ENCODE results near the gene CXXC1. TPM values are rescaled to one million over a fixed set of nuclear protein-coding genes. Genes with fewer than 3 reads are reported as not detected.
"Not testable (repeated sequence)": the region's sequence is repeated elsewhere in the genome, so short reads cannot be mapped to it uniquely, and the experiment has no call there.

The CXXC1 gene
- total RNA-seq, 2 donors from 2014 or later, result 92.5 to 103 TPM

DNA sequence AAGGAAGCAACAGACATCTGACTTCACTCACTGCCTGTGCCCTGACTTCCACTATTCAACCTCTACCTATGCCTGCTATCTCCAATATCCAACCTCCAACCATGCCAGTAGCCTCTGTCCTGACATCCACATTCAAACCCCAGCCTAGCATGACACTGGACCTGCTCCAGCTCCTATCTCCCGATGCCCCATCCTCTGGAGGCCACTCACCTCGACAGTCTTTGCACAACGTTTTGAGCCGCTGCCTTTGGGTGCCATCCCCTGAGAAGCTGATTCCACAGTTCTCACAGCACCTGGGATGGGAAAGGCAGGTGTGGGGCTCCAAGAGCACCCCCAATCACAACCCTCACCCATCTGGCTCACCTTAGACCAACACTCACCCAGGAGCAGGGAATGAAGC, 11.0 kb downstream of the CXXC1 start:
- peaks cover 33 to 42% of the 10 kb centered on the region in 2 donors for H3K36me3 Mint-ChIP-seq (ENCODE audit: insufficient read depth in 2 of 2)
- DNase-seq (no peak), ATAC-seq (replicated peaks in 1 of 2) (no peak)
- H3K4me1 Mint-ChIP-seq (ENCODE audit: low read depth), result peaks cover 25% of the 10 kb centered on the region
- H3K27me3 Mint-ChIP-seq (ENCODE audit: low read depth), result no peaks in the 10 kb centered on the region
- no peak overlapping the region for H3K27ac Mint-ChIP-seq
- H3K4me3 Mint-ChIP-seq, result no peak overlapping the region
- no peaks in the 10 kb centered on the region for H3K9me3 Mint-ChIP-seq

DNA sequence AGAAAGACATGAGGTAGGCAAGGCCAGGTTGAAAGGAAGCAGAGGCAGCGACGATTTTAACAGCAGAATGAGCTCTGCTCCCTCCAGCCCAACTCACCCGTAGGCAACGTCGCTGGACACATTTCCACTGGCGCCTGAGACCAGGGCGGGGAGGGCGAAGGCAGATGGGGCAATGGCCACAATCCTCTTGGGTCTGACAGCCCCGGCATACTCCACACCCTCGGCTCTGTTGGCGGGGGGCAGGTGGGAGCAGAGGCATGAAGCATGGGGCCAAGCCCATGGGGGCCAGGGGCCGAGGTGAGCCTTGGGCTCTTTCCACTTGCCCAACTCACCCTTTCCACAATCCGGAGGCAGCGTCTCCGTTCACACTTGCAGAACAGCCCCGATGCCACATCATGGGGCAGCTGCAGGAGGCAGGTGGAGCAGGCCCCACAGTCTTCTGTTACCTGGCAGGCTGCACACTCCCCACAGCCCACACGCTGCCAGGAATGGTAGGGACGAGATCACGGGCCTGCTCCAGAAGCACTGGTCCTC, 11.9 kb downstream of the CXXC1 start:
- Mint-ChIP-seq H3K4me3 (no peak overlapping the region), H3K36me3 (ENCODE audit: insufficient read depth in 2 of 2) (peaks cover 27 to 40% of the 10 kb centered on the region in 2 donors), H3K9me3 (no peaks in the 10 kb centered on the region), H3K27ac (no peak overlapping the region), H3K27me3 (ENCODE audit: low read depth) (no peaks in the 10 kb centered on the region), H3K4me1 (ENCODE audit: low read depth) (peaks cover 19% of the 10 kb centered on the region)
- DNase-seq (no peak), ATAC-seq (replicated peaks in 1 of 2) (no peak)

DNA sequence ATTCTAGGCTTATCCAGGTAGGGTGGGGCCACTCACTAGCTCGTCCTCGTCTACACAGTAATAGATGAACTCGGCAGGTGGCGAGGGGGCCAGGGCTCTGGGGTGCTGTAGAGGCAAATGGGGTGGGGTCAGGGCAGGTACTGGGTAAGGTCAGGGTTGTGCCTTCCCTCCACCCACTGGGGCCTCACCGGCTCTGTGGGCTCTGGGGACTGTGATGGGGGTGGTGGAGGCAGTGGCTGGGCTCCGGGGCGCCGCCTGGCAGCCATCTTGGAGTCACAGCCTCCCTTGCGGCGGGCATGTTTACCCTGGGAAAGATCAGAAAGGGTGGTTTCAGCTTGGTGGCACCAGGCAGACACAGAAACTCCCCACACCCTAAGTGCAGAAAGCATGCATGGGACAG, 12.6 kb downstream of the CXXC1 start:
- Mint-ChIP-seq H3K9me3 (no peaks in the 10 kb centered on the region), H3K27me3 (ENCODE audit: low read depth) (no peaks in the 10 kb centered on the region), H3K4me3 (no peak overlapping the region), H3K27ac (no peak overlapping the region), H3K4me1 (ENCODE audit: low read depth) (peaks cover 12% of the 10 kb centered on the region), H3K36me3 (ENCODE audit: insufficient read depth in 2 of 2) (peaks cover 24 to 36% of the 10 kb centered on the region in 2 donors)
- DNase-seq, result no peak
- ATAC-seq (replicated peaks in 1 of 2), result no peak

DNA sequence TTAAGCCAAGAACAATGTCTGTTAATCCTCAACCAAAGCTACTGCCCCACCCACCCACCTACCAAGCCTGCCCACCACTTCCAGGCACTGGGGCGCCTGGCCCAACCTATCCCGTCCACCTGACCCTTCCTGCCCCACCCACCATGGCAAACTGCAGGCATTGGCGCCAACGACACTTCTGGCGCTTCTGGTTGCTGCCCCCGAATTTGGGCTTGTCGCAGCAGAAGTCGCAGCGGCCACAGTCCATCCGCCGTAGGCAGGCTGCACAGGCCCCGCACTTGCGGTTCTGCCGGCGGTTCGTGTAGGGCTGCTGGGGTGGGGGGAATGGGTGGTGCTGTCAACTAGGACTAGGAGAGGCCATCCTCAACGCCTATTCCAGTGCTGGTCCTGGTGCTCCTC, 13.4 kb downstream of the CXXC1 start:
- peaks cover 5% of the 10 kb centered on the region for H3K4me1 Mint-ChIP-seq (ENCODE audit: low read depth)
- H3K9me3 Mint-ChIP-seq, result no peaks in the 10 kb centered on the region
- H3K27me3 Mint-ChIP-seq (ENCODE audit: low read depth), result no peaks in the 10 kb centered on the region
- H3K36me3 Mint-ChIP-seq (ENCODE audit: insufficient read depth in 2 of 2), result peaks cover 21 to 33% of the 10 kb centered on the region in 2 donors
- ATAC-seq (replicated peaks in 1 of 2), result no peak
- no peak for DNase-seq
- no peak overlapping the region for H3K27ac Mint-ChIP-seq
- no peak overlapping the region for H3K4me3 Mint-ChIP-seq

DNA sequence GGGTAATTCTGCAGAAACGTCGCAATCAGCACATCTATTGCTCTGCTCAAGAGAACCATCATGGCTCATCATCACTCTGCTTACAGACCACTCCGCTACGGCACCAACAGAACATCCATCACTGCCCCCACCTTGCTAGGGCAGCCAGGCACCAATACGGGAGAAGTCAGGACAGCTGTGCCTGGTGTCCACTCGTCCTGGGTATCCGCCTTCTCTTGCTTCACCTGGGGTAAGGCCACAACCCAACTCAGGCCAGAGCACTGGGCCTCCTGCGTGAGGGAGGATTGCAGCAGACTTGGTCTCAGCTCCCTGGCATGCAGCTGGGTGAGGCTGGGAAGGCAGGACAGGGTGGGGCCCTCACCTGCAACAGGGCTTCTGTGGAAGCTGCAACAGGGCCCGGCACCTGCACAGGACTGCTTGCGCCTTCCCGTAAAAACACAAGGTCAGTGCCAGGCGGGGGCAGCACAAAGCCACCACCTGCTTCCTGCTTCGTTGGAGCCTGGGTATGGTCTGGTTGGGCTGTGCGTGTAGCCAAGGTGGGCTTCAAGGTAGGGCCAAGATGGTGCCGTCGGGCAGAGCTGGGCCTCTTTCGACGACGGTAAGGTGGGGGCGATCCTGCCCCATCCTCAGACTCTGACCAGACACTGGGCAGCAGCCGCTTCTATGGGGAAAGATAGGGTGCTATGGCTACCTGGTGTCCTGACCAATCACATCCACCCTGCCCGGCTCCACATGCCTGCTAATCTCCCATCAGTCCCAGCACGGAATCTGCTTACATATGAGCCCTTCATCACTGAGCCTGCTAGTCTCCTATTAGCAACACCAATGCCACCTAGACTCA, 14.1 kb downstream of the CXXC1 start:
- H3K27me3 Mint-ChIP-seq (ENCODE audit: low read depth), result no peaks in the 10 kb centered on the region
- H3K9me3 Mint-ChIP-seq, result no peaks in the 10 kb centered on the region
- no peak overlapping the region for H3K4me3 Mint-ChIP-seq
- no peak overlapping the region for H3K27ac Mint-ChIP-seq
- H3K36me3 Mint-ChIP-seq (ENCODE audit: insufficient read depth in 2 of 2), result peaks cover 21 to 29% of the 10 kb centered on the region in 2 donors
- H3K4me1 Mint-ChIP-seq (ENCODE audit: low read depth), result no peaks in the 10 kb centered on the region
- DNase-seq (no peak), ATAC-seq (replicated peaks in 1 of 2) (no peak)

DNA sequence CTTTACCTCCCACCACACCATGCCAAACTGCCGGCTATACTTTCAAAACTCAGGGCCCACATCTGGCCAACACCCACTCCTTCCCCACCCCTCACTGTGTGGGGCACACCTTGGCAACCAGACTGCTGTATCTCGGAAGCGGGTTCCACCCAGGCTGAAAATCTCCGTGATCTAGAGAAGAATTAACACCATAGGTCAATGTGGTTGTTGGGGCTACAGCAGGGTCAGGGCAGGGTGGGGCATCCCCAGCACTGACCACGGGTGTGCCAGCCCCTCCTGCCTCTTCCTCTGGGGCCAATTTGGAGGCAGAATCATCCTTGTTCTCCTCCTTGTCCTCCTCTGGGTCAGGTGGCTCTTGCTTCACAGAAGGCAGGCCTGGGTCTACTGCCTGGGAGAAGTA, 14.9 kb downstream of the CXXC1 start:
- DNase-seq (no peak), ATAC-seq (replicated peaks in 1 of 2) (no peak)
- no peak overlapping the region for H3K4me3 Mint-ChIP-seq
- H3K9me3 Mint-ChIP-seq, result no peaks in the 10 kb centered on the region
- no peak overlapping the region for H3K27ac Mint-ChIP-seq
- no peaks in the 10 kb centered on the region for H3K27me3 Mint-ChIP-seq (ENCODE audit: low read depth)
- H3K4me1 Mint-ChIP-seq (ENCODE audit: low read depth), result peaks cover 6% of the 10 kb centered on the region
- H3K36me3 Mint-ChIP-seq (ENCODE audit: insufficient read depth in 2 of 2), result peaks cover 21 to 29% of the 10 kb centered on the region in 2 donors

DNA sequence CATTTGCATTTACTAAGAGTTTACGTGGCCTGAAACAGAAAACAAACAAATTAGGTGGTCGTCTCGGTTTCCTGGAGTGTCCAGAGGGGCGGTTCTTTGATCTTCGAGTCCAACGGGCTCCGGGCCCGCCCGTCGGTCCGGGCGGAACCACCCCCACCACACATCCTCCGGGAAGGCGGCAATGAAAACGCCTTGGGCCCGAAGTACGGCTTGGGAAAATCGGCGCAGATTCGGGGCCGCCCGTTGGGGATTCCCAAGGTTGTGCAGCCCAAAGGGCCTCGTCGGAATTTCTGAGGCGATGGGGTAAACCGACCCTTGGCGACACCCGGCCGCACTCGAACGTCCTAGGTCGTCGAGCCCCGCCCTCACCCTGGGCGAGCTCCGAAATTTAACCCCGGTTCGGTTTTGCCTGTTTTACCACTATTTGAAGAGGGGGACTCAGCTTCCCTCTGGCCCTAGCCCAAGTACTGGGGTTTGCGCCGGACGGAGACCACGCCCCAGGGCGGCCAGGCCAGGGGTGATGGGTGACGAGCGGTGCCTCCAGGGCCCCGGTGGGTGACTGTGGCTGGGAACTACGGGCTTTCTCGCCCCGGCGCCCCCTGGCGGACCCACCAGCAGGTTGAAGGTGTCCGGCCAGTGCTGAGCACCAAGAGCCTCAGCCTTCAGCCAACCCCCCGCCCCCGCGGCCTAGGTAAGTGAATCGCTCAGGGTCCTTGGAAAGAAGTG, 19.3 kb downstream of the CXXC1 start:
- H3K4me3 Mint-ChIP-seq, result peak overlapping the region; percentile 81 to 88

DNA sequence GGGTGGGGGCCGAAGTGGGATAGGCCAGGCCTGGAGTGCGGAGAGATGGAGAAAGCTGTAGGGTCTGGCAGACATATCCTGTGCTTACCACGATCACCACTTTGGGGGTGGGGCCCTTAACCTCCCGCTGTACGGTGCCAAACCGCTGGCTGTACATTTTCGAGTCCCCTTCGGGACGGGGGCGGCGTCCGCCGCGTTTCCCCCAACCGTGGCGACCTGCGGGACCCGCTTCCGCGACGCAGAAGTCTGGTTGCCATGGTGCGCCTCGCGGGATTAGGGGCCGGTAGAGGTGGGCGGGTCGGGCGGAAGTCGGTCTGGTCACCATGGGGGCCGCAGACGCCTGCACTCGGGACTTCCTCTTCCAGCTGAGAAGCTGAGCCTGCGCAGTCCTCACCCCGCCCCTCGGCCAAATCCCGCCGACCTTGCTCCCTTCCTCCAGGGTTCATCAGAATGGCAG, 21.2 kb downstream of the CXXC1 start, which contains the start of gene CFAP53:
TSS of gene CFAP53 (minus strand) at position 248 of the 457 bp plus-strand sequence. CDS start at position 157, 91 bp downstream.
- H3K4me1 Mint-ChIP-seq (ENCODE audit: low read depth), result peaks cover 18% of the 10 kb centered on the region
- H3K9me3 Mint-ChIP-seq, result no peaks in the 10 kb centered on the region
- peaks cover 0 to 2% of the 10 kb centered on the region in 2 donors for H3K36me3 Mint-ChIP-seq (ENCODE audit: insufficient read depth in 2 of 2)
- H3K4me3 Mint-ChIP-seq, result peak within 1 kb of the TSS; percentile 81 to 96
- H3K27me3 Mint-ChIP-seq (ENCODE audit: low read depth), result no peaks in the 10 kb centered on the region
- DNase-seq, result peak; percentile 89 to 92
- peak within 1 kb of the TSS; percentile 91 for H3K27ac Mint-ChIP-seq
- peak; percentile 92 for ATAC-seq (replicated peaks in 1 of 2)

More for the DNA sequence above, 19.3 kb downstream of the CXXC1 start:
- Mint-ChIP-seq H3K4me1 (ENCODE audit: low read depth) (peaks cover 18% of the 10 kb centered on the region), H3K36me3 (ENCODE audit: insufficient read depth in 2 of 2) (peaks cover 3 to 8% of the 10 kb centered on the region in 2 donors), H3K27me3 (ENCODE audit: low read depth) (no peaks in the 10 kb centered on the region), H3K27ac (no peak overlapping the region), H3K9me3 (no peaks in the 10 kb centered on the region)
- ATAC-seq (replicated peaks in 1 of 2) (peak; percentile 82 to 86), DNase-seq (peak; percentile 89 to 90)

DNA sequence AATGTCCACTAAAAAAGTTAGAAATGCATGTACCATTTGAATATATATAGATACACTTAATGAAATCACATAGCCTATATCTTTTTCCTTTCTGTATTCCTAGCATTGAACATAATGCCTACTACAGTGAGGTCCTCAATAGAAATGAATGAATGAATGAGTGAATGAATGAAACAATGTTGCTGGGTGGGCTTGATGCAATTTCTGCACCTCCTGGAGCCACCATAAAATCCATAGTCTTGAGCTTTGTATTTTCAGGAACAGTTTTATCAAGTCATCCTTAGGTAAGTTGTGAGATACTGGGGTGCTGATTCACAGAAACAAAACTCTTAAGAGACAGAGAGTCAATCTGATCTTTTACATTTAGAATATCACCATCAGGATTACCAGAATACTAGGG, 24.5 kb downstream of the CXXC1 start:
- Mint-ChIP-seq H3K9me3 (no peaks in the 10 kb centered on the region), H3K4me3 (no peak overlapping the region), H3K27ac (peak overlapping the region; percentile 28), H3K36me3 (ENCODE audit: insufficient read depth in 2 of 2) (no peaks in the 10 kb centered on the region), H3K4me1 (ENCODE audit: low read depth) (peaks cover 16% of the 10 kb centered on the region), H3K27me3 (ENCODE audit: low read depth) (no peaks in the 10 kb centered on the region)
- DNase-seq (no peak), ATAC-seq (replicated peaks in 1 of 2) (no peak)

DNA sequence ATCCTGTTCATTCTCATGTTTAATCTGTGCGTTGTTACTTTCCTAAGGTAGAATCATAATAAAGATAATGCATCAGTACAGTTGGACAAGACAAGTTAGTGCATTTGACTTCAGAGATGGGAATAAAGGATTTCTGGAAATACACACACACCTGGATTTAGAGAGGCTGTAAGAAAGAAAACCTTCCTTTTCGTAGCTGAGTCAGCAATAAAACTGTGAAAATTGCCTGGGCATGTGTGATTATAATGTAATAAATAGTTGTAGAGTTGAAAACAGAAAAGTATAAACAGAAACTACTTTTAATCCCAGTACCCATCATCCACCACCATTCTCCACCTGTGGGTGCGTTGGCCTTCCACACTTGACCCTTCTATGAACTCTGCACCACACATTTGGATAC, 36.6 kb downstream of the CXXC1 start:
- H3K27ac Mint-ChIP-seq, result no peak overlapping the region
- no peaks in the 10 kb centered on the region for H3K9me3 Mint-ChIP-seq
- no peak for ATAC-seq (replicated peaks in 1 of 2)
- H3K27me3 Mint-ChIP-seq (ENCODE audit: low read depth), result no peaks in the 10 kb centered on the region
- H3K36me3 Mint-ChIP-seq (ENCODE audit: insufficient read depth in 2 of 2), result no peaks in the 10 kb centered on the region
- H3K4me3 Mint-ChIP-seq, result no peak overlapping the region
- DNase-seq, result no peak
- peaks cover 5% of the 10 kb centered on the region for H3K4me1 Mint-ChIP-seq (ENCODE audit: low read depth)

DNA sequence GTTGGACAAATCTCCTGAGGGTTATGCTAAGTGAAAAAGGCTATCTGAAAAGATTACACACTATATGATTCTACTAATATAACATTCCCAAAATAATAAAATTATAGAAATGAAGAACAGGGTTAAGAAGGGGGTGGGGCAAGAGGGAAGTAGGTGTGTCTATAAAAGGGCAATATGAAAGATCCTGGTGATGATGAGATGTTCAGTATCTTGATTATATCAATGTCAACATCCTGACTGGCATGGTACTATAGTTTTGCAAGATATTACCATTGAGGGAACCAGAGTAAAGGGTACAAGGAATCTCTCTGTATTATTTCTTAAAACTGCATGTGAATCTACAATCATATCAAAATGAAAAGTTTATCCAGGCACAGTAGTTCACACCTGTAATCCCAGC, 37.9 kb downstream of the CXXC1 start:
- H3K9me3 Mint-ChIP-seq, result no peaks in the 10 kb centered on the region
- no peak overlapping the region for H3K27ac Mint-ChIP-seq
- no peaks in the 10 kb centered on the region for H3K36me3 Mint-ChIP-seq (ENCODE audit: insufficient read depth in 2 of 2)
- H3K4me1 Mint-ChIP-seq (ENCODE audit: low read depth), result peaks cover 5% of the 10 kb centered on the region
- H3K4me3 Mint-ChIP-seq, result no peak overlapping the region
- no peak for DNase-seq
- no peak for ATAC-seq (replicated peaks in 1 of 2)
- no peaks in the 10 kb centered on the region for H3K27me3 Mint-ChIP-seq (ENCODE audit: low read depth)

DNA sequence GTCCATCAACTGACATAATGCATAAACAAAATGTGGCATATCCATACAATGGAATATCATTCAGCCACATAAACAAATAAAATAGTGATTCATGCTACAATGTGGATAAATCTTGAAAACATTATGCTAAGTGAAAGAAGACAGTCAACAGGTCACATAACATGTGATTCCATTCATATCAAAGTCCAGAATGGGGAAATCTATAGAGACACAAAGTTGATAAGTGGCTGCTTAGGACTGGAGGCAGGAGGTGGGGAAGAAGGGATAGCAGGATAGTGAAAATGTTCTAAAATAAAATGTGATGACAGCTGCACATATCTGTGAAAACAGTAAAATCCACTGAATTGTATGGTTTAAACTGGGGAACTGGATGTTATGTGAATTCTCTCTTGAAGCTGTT, 39.9 kb downstream of the CXXC1 start:
- H3K27ac Mint-ChIP-seq, result no peak overlapping the region
- no peak for ATAC-seq (replicated peaks in 1 of 2)
- DNase-seq, result no peak
- H3K9me3 Mint-ChIP-seq, result peaks cover 0 to 2% of the 10 kb centered on the region in 2 donors
- no peak overlapping the region for H3K4me3 Mint-ChIP-seq
- no peaks in the 10 kb centered on the region for H3K27me3 Mint-ChIP-seq (ENCODE audit: low read depth)
- H3K4me1 Mint-ChIP-seq (ENCODE audit: low read depth), result peaks cover 5% of the 10 kb centered on the region
- peaks cover 0 to 1% of the 10 kb centered on the region in 2 donors for H3K36me3 Mint-ChIP-seq (ENCODE audit: insufficient read depth in 2 of 2)

DNA sequence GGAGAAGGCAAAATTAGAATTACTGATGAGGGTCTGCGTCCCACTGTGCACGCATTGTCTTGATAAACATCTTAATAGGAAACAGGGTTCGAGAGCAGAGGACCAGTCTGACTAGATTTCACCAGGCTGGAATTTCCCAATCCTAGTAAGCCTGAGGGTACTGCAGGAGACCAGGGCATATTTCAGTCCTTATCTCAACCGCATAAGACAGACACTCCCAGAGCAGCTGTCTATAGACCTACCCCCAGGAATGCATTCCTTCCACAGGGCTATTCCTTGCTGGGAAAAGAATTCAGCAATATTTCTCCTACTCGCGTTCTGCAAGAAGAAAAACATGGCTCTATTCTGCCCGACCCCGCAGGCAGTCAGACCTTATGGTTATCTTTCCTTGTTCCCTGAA, 45.7 kb downstream of the CXXC1 start:
- not testable (repeated sequence) for H3K4me3 Mint-ChIP-seq; H3K4me1 Mint-ChIP-seq (ENCODE audit: low read depth); H3K27me3 Mint-ChIP-seq (ENCODE audit: low read depth); H3K36me3 Mint-ChIP-seq (ENCODE audit: insufficient read depth in 2 of 2); DNase-seq; ATAC-seq (replicated peaks in 1 of 2); H3K27ac Mint-ChIP-seq
- H3K9me3 Mint-ChIP-seq, result peaks cover 9 to 11% of the 10 kb centered on the region in 2 donors

Measured in activated T-cell treated with anti-CD3 and anti-CD28 coated beads, Interleukin-2, amount 50 U/mL, for 72 hours (primary cell).